ENCODE measurements around the gene SBK2.

DNA sequence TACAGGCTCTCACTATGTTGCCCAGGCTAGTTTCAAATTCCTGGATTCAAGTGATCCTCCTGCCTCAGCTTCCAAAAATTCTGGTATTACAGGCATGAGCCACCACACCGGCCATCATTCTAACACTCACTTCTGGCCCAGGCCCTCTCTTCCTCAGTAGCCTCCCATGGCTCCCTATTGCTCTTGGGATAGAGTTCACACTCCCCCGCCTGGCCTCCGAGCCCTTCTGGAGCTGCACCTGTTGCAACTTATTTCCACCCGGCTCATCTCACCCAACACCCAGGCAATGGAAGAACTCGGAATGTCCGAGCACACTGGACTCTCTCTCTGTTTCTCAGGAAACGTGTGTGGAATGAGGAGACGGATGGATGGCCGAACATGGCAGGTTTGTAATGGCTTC lies 17.4 kb upstream of the SBK2 start:
- TF ChIP-seq, protein P1, sequence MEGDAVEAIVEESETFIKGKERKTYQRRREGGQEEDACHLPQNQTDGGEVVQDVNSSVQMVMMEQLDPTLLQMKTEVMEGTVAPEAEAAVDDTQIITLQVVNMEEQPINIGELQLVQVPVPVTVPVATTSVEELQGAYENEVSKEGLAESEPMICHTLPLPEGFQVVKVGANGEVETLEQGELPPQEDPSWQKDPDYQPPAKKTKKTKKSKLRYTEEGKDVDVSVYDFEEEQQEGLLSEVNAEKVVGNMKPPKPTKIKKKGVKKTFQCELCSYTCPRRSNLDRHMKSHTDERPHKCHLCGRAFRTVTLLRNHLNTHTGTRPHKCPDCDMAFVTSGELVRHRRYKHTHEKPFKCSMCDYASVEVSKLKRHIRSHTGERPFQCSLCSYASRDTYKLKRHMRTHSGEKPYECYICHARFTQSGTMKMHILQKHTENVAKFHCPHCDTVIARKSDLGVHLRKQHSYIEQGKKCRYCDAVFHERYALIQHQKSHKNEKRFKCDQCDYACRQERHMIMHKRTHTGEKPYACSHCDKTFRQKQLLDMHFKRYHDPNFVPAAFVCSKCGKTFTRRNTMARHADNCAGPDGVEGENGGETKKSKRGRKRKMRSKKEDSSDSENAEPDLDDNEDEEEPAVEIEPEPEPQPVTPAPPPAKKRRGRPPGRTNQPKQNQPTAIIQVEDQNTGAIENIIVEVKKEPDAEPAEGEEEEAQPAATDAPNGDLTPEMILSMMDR (IDR thresholded peaks at IDR 0.05): no peak
- TF ChIP-seq POLR2AphosphoS5 (IDR thresholded peaks at IDR 0.05): no peak
